GM19351 (cell line): ENCODE results near the gene DLG4.

Experiments used
- ATAC-seq: cut with Tn5 transposase; IDR thresholded peaks from one replicate; pipeline ENCODE4 v1.9.1; 2021; ENCODE audit warnings: mild to moderate bottlenecking, moderate library complexity; ENCODE audit not compliant: unreplicated experiment

Gene DLG4

DNA sequence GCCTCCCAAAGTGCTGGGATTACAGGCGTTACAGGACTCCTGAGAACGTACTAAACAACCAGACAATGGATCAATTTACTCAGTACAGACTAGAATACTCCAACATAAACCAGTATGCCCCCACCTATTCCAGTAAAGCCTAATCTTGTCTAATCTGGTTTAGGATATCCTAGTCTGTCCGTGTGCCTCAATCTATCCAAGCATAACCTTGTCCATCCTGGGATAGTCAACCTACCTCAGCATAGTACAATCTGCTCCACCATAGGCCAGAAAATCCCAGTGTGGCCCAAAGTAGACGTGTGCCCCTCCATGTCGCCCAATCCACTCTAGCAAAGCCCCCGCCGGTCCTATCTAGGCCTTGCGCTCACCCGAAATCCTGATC lies 14.1 kb upstream of the DLG4 start:
- ATAC-seq: no peak

DNA sequence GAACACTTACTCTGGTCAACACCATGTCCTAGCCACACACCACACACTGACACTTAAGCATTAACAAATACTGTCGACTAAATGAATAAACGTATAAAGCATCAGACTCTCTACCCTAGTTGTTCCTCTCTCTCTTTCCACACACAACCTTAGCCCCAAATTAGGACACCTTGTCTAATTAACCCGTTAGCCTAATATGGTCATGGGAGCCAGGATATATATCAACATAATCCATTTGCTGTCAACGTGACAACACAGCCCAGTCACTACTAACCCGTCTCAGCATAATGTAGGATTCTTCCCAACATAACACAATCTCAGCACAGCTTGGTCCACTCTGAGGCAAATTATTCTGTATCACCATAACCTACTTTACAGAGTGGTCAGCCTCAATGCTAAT lies 12.5 kb upstream of the DLG4 start:
- ATAC-seq: no peak

DNA sequence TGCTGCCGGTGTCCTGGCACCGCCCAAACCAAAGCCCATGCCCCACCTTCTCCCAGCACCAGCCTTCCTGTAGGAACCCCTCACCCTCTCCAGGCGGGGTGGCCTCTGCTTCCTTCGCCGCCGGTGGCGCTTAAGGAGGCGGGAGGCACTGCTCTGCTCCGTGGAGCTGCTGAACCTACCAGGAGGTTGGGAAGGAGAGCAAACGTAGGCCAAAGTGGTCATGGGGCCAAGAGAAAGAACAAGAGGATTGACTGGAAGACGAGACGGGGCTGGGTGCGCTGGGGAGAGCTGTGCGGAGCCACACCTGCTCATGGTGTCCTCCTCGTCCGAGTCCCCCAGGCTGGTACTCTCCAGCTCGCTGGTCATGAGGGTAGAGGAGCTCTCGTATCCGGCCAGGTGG lies 9.9 kb upstream of the DLG4 start:
- no peak for ATAC-seq

DNA sequence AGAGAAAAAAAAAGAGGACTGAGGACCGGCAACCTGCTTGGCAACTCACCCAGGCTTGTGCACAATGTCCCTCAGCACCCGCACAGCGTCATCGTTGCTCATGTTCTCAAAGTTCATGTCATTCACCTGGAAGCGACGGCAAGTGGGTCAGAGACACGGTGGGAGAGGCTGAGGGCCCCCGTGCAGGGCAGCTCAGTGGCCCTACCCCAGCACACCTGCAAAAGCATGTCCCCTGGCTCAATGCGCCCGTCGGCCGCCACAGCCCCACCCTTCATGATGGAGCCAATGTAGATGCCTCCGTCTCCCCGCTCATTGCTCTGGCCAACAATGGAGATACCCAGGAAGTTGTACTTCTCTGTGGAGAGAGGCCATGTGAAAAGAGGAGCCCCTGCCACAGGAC lies 9.3 kb upstream of the DLG4 start:
- ATAC-seq: no peak

DNA sequence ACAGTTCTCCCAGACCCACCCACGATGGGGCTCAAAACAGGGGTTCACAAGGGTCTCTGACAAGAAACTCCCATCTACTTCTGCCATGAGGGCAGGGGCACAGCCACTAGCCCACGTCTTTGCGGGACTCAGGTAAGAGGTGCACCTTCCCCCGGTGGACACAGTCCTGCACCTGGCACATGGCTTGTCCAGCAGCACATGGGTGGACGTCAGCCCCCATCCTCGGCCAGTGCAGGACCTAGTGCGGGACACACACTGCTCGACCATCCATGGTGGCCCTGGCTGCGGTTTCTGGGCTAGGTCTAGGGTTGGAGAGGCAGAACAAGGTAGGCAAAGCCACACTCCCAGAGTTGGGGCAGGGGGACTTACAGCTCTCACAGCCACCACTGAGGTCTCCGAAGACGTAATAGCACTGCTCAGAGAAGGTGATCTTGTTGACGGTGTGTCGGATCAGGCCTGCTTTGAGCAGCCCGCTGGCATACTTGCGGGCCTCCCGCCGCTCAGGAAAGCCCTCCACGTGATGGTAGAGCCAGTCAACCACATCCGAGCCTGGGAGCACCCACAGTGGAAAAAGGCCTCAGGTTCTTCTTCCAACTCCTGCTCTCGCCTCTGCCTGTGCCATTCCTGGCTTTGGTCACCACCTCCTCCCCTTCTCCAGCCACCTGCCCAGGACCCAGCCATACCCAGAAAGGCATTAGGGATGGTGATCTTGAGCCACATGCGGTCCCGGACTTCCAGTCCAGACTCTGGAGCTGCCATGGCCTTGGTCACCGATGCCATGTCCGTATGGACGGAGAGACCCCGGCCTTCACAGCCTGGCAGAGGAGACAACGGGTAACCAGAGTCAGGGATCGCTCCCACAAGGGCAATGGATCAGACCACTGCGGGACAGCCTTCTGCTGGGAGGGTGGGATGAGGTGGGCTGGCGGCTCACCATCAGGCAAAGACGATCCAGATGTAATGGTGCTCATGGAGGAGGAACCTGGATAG lies 7.4 kb upstream of the DLG4 start:
- no peak for ATAC-seq

DNA sequence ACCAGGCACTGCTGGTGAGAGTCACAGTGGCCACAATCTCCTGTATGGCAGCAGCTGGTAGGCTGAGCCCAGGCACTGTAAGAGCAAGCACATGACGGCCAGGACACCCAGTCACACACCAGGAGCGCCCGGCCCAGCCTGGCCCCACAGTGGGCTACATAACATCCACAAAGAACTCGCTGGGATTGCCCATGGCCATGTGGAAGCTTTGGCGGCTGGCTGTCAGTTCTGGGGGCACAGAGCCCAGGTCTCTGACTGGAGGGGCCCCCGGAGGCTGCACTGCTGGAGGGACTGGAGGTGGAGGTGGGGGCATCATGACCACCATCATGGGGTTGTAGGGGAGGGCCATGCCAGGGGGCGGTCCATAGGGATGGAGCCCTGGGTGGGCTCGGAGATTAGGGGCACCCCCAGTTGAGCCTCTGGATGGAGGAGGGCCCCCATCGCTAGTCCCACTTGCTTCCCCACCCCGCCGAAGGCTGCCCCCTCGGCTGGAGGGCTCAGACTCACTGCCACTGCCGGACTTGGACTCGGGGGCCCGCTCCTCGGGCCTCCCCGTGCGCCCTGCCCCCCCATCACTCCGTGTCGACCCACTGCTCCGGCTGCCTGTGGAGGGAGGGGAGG lies 6.2 kb upstream of the DLG4 start:
- no peak for ATAC-seq

DNA sequence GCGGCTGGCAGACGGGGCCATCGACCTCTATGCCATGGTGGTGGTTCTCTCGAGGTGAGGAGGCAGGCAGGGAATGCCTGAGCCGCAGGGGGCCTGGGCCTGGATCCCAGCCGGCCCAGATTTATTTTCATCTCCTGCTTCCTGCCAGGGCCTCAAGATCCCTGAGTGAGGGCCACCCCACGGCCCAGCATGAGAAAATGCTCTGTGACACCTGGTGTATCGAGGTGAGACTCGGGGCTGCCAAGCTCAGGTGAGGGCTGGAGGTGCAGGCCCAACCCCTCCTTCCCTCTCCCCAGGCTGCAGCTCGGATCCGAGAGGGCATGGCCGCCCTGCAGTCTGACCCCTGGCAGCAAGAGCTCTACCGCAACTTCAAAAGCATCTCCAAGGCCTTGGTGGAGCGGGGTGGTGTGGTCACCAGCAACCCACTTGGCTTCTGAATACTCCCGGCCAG lies 5.0 kb upstream of the DLG4 start:
- ATAC-seq: no peak

DNA sequence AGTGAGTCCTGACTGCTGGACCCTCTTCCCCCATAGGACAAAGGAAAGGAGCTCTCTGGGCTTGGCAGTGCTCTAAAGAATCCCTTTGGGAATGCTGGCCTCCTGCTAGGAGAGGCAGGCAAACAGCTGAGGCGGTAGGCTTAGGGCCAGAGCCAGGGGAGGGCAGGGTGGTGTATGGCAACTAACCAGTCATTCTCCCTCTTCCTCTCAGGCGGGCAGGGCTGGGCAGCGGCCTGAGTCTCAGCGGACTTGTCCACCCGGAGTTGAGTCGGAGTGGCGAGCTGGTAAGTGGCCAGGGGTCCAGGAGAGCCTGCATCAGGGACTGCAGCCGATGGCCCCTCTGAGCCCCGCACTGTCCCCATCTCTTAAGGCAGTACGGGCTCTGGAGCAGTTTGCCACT lies 4.5 kb upstream of the DLG4 start:
- no peak for ATAC-seq

DNA sequence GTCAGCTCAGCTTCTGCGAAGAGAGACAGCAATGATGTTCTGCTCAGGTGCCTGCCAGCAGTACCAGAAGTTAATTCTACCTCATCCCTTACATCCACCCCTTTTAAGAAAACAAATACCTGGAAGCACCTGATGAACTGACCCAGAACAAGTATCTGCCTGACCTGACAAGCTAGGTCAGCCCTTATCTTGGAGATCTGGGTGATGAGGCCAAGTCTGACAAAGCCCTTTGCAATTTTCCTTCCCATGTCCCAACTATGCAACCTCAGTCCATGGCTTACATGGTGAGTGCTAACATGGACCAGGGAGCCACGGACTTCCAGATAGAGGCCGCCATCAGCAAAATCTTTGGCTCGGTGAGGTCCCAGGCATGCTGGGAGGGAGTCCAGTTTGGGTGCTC lies 3.7 kb upstream of the DLG4 start:
- ATAC-seq: no peak

DNA sequence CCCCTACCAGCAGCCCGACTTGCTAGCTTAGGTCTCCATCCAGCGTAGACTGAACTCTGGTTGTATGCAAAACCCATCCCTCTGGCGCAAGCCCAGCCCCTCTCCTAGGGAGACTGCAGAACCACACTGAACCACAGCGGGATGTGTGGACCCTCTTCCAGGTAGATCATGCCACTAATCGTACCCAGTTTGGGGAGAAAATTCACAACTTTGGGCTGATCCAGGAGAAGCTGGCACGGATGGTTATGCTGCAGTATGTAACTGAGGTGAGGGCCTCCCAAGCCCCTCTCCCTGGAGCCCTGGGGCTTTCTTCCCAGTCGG lies 3.3 kb upstream of the DLG4 start:
- no peak for ATAC-seq

DNA sequence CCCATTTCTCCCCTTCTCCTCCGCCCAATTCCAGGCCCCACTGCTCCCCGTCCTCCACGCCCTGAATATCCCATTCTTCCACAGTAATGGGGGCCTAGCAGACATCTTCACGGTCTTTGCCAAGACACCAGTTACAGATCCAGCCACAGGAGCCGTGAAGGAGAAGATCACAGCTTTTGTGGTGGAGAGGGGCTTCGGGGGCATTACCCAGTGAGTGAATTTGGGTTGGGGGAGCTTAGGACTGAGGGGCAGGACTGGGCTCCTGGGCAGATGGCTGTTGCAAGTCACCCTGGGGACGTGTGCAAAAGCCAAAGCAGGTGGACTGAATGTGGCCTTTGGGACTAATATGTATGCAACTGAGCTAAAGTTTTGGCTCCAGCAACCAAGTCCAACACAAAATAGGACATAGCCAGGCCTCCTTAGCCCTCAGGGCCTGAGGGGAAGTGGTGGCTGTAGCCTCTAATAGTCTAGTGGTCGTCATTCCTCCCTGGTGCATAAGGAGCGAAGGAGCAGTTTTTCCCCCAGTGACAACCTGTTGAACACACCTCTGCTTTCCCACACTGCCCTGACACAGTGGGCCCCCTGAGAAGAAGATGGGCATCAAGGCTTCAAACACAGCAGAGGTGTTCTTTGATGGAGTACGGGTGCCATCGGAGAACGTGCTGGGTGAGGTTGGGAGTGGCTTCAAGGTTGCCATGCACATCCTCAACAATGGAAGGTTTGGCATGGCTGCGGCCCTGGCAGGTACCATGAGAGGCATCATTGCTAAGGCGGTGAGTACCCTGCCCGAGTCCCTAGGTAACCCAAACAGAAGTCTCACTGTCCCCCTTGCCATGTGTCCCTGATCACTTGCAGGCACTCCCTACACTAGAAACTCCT lies 2.7 kb upstream of the DLG4 start:
- no peak for ATAC-seq

DNA sequence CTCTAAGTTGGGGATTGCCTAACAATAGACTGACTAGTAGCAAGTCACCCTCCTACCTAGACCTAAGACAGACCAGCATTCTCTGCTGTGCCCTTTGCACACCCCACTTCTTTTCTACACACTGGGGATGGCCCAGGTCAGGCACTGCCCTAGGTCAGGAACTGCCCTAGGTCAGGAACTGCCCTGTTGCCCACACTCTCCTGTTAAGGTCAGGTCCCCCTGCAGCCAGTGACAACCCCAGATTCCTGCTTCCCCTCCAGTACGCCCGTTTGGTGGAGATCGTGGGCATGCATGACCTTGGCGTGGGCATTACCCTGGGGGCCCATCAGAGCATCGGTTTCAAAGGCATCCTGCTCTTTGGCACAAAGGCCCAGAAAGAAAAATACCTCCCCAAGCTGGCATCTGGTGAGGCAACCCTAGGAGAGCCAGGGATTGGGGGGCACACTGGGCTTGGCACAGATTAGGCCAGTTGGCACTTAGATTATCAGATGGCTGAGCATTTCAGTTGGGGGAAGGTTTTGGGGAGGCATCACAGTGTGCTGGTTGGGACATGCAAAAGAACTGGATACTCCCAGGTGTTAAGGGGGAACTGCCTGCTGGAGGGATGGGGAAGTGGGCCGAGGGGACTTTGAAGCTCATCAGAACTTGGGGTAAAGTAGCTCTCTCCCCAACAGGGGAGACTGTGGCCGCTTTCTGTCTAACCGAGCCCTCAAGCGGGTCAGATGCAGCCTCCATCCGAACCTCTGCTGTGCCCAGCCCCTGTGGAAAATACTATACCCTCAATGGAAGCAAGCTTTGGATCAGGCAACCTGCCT lies 1.8 kb upstream of the DLG4 start:
- no peak for ATAC-seq

DNA sequence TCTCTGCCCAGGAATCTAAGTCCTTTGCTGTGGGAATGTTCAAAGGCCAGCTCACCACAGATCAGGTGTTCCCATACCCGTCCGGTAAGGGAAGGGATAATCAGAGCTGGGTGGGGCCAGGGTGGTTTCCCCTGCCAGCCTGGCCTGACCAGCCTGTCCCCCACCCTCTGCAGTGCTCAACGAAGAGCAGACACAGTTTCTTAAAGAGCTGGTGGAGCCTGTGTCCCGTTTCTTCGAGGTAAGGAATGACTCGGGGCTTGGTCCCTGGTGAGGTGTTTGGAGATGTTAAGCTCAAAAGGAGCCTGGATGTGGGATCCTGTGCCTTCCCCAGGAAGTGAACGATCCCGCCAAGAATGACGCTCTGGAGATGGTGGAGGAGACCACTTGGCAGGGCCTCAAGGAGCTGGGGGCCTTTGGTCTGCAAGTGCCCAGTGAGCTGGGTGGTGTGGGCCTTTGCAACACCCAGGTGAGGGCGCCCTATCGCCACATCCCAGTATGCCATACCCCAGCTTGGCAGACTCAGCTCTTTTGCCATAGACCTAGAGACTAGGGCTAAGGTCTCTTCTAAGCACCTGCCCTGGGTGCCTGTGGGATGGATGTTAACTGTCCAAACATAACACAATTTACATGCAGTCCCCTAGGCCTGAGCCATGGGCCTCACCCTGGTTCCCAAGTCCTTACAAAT lies 1.1 kb upstream of the DLG4 start:
- no peak for ATAC-seq

DNA sequence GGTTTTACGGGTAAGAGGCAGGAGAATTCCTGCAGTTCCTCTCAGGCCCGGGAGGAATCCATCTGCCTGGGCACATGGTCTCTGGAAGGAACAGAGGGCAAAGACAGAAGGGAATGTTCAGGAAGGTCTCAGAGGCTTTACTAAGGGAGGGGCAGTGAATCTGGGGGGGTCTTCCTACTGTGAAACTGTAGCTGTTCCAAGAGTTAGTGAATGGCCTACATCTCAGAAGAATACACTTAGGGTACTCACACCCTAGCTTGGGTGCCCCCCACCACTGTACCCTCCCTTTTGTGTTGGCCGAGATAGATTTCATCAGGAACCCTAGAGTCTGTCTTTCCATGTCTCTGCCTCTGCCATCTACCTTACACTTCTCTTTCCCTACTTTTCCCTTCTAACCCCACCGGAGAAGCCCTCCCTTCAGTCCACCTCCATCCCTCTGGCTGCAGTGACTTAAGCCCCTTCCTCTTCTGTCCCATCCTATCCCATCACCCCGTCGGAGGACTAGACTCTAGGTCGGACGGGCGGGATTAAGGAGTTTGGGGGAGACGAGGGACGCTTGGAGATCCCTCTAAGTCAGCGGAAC lies 316 bp downstream of the DLG4 start:
- ATAC-seq: no peak

DNA sequence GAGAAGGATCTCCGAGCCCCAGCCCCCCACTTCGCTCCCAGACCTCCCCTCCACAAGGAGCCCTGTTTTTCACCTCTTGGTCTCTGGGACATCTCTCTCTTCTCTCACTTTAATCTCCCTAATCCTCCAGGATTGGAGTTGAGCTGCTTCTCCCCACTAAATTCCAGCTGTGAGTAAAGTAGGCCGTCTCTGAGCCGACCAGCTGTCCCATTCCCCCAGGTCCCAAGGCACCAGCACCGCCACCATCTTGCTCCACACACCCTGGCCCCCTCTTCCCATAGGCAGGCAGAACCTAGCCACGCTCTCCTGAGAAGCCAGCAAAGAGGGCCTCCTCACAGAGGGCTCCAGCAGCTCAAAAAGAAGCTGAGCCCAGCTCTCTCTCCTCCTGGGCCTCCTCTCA lies 878 bp downstream of the DLG4 start:
- no peak for ATAC-seq

DNA sequence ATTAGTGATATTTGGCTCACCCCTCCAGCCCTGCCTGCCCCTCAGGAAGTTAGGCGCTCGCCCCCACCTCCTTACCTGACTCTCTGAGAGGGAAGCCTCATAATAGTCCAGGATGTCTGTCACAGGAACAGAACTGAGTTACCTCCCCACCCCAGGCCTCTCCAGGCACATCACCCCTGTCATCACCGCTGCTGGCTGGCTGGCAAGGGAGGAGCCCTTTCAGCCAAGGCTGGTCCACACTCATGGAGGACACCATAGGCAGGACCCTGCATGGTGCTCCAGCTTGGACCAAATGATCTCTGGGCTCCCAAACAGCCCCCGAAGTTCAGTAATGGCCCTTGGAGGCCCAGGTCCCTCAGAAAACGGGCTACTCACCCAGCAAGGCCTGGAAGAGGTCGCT lies 1.5 kb downstream of the DLG4 start:
- ATAC-seq: no peak

DNA sequence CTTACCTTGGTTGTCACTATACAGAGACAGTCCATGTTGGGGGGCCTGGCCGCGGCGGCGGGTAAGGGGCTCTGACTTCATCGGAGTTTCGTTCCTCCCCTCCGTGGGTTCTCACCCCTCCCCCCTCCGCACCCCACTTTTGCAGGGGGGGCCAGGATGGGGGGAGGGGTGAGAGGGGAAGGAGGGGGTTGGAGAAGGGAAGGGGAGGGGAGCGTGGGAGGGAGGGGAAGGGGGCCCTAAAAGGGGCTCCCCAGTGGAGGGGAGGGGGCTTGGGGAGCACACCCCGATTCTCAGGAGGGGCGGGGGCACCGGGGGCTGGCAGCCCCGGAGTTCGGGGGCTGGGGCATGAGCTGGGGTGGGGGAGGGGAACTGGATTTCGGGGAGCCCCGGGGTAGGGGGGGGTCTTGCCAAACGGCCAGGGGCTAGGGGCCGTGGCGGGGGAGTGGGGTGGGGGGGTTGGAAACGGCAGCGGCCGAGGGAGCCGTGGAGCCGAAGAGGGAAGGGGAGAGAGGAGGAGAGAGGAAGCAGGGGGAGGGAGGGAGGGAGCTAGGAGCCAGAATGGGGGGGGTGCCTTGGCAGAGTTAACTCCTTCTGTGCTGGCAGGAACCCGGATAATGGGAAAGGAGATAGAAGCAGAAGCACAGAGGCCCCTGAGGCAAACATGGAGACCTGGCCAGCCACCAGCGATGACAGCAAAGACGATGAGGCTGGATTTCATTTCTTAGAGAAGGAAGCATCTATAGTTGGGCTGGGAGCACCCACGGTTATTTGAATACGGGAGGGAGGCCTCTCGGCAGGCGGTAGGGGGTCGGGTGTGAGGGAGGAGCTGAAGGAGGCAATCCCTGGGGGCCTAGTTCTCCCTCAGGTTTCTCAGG lies 2.3 kb downstream of the DLG4 start:
- no peak for ATAC-seq

DNA sequence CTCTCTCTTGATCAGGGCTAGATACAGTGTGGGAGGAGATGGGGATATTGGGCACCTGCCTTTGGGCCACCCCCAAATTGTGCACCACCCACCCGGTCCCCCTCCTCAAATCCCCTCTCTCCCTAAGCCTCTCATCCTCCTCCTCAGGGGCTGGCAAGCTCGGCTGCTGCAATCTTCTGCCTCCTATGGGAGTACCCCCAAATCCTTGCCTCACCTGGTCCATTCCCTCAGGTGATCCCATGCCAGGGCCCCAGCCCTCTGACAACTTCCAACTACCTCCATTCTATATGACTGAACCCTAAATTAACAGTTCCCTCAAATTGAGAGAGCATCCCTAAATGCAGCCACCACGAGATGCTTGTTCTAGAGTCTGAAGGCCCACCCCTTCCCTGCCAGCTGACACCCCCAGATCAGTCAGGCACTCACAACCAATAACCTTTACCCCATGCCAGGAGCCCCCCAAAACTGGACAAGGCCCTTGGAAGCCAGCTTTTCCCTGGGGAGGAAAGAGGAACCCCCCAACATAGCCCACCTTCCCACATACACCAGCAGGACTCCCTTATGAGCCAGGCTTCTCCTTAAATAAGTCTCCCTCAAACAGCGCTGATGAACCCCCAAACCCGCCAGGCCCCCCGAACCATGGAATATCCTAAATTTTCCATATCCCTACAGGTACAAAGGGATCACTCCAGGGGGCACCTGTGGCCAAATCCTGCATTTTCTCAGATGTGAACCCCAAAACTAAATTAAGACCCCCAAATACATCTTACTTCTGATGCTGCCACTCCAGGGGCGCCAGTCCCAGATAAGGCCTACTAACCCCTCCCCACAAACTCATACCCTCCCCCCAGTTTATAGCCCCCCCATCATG lies 3.2 kb downstream of the DLG4 start:
- no peak for ATAC-seq
